NCI-H1105 treated with DMSO at 0.1 percent for 48 hours (cell line): ENCODE data around the gene RNF213.
"Not testable (repeated sequence)": the region's sequence is repeated elsewhere in the genome, so short reads cannot be mapped to it uniquely, and the experiment has no call there.

Source experiments
- DNase-seq: peaks from one replicate; lab custom pipeline; 2025; lab: John Stamatoyannopoulos, UW

RNF213 gene

DNA sequence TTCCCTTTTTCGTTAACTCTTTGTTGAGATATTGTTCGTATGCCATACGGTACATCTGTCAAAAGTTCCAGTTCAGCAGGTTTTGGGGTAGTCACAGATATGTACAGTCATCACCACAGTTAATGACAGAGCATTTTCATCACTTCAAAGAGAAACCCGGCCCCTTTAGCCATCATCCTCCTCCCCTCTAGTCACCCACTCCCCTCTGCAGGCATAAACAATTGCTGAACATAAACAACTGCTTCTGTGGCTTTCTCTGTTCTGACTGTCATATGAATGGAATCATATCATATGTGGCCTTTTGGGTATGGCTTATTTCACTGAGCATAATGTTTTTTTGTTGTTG lies 59.3 kb downstream of the RNF213 start:
- no peak for DNase-seq

GRCh38 chr17:80320496-80320895 lies 59.8 kb downstream of the RNF213 start:
- DNase-seq, result no peak

GRCh38 chr17:80322864-80323263 lies 62.2 kb downstream of the RNF213 start:
- DNase-seq, result no peak

- no peak for DNase-seq
Measured at GRCh38 chr17:80323982-80324381, 63.3 kb downstream of the RNF213 start.

GRCh38 chr17:80327518-80327917 lies 66.9 kb downstream of the RNF213 start:
- no peak for DNase-seq

- DNase-seq, result no peak
Measured at GRCh38 chr17:80328634-80329380, 68.2 kb downstream of the RNF213 start.

DNA sequence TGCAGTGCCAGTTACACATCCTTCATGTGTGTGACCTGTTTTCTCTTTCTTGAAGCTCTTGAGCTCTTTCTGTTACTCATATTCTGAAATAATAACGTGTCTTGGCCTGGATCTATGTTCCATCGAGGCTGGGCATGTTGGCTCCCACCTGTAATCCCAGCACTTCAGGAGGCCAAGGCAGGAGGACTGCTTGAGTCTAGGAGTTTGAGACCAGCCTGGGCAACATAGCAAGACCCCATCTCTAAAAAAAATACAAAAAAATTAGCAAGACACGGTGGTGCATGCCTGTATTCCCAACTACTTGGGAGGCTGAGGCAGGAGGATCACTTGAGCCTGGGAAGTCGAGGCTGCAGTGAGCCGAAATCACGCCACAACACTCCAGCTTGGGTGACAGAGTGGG lies 68.8 kb downstream of the RNF213 start:
- DNase-seq, result not testable (repeated sequence)

DNA sequence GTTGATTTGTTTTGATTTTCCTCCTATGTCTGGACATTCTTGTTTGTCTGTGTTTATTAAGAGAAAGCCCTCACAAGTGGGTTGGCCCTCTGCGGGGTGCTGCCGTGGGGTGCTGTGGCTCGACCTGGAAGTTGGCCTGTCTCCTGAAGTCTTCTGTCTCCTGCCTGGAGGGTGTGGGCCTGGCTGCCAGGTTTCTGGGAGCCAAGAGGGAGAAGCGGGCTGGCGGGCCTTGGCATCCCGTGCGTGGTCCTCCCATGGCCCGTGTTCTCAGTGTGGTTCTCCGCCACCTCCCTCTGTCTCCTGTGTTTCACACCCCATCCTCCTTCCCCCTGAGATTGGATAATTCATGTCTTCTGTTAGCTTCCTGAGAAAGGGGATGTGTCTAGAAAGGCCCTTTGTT lies 69.6 kb downstream of the RNF213 start:
- no peak for DNase-seq

- DNase-seq, result not testable (repeated sequence)
Measured at GRCh38 chr17:80330938-80331337, 70.3 kb downstream of the RNF213 start.

DNA sequence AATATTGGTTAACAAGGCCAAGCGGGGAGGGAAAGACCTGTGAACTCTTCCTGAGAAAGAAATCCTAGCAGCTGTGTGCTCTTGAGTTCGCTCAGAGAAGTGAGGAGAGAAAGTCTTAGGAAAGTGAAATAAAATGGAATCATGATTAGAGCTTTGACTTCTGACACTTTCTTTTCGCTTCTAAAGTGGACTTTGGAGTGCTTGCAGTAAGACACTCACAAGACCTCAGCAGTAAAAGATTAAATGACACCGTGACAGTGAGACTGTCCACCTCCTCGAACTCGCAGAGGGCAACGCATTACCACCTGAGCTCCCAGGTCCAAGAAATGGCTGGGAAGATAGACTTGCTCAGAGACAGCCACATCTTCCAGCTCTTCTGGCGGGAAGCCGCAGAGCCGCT lies 71.2 kb downstream of the RNF213 start:
- no peak for DNase-seq

DNA sequence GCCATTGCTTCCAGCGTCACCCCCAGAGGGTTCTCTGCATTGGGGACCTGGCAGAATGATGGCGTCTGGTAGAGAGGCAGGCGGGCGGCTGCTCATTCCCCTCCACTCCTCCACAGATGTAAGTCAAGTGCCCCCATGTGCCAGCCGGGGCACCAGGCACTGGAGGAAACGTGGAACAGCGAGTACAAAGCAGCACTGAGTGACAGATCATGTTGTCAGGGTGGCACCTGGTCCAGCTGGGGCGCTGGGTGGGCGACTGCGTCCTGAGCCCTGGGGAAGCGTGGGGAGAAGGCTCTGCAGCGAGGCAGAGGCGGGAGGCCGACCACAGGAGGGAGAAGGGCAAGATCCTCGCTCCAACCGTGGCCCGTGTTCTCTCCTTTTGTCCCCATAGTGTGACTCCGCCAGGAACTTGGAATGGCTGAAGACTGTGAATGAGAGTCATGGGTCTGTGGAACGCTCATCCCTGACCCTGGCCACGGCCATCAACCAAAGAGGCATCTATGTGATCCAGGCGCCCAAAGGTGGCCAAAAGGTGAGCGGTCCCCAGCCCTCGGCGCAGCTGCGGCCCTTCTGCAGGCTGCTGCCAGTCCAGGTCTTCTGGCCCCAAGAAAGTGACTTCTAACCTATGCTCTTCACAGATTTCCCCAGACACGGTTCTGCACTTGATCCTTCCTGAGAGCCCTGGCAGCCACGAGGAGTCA lies 76.7 kb downstream of the RNF213 start:
- no peak for DNase-seq

DNA sequence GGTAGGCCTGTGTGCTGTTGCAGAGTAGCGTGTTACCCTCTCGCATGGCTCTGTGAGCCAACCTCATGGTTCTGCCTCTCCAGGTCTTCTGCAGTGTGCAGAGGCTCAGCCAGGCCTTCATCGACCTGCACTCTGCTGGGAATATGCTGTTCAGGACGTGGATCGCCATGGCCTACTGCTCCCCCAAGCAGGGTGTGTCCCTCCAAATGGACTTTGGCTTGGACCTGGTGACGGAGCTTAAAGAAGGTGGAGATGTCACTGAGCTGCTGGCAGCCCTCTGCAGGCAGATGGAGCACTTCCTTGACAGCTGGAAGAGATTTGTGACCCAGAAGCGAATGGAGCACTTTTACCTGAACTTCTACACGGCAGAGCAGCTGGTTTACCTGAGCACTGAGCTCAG lies 78.5 kb downstream of the RNF213 start:
- DNase-seq, result no peak

DNA sequence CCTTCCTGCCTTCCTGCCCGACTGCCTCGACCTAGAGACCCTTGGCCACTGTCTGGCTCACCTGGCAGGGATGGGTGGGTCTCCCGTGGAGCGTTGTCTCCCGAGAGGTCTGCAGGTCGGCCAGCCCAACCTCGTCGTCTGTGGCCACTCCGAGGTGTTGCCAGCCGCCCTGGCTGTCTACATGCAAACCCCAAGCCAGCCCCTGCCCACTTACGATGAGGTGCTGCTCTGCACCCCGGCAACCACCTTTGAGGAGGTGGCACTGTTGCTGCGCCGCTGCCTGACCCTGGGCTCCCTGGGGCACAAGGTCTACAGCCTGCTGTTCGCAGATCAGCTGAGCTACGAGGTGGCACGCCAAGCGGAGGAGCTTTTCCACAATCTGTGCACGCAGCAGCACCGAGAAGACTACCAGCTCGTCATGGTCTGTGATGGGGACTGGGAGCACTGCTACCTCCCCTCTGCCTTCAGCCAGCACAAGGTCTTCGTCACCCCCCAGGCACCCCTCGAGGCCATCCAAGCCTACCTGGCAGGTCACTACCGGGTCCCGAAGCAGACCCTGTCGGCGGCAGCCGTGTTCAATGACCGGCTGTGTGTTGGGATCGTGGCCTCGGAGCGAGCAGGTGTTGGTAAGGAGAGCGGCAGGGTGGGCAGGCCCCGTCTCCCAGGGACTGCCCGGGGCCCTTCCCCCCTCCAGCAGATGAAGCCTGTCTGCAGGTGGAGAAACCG lies 79.2 kb downstream of the RNF213 start:
- no peak for DNase-seq

- no peak for DNase-seq
Measured at GRCh38 chr17:80345321-80345720, 84.7 kb downstream of the RNF213 start.

GRCh38 chr17:80345841-80346497 lies 85.3 kb downstream of the RNF213 start:
- DNase-seq, result no peak

DNA sequence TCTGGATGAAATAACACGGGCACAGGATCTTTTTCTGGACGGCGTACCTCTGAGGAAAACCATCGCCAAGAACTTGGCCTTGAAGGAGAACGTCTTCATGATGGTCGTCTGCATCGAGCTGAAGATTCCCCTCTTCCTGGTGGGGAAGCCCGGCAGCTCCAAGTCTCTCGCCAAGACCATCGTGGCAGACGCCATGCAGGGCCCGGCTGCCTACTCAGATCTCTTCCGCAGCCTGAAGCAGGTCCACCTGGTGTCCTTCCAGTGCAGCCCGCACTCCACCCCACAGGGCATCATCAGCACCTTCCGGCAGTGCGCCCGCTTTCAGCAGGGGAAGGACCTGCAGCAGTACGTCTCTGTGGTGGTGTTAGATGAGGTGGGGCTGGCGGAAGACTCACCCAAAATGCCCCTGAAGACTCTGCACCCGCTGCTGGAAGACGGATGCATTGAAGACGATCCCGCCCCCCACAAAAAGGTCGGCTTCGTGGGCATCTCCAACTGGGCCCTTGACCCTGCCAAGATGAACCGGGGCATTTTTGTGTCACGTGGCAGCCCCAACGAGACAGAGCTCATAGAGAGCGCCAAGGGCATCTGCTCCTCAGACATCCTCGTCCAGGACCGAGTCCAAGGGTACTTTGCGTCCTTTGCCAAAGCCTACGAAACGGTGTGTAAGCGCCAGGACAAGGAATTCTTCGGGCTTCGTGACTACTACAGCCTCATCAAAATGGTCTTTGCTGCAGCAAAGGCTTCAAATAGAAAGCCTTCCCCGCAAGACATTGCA lies 86.0 kb downstream of the RNF213 start:
- DNase-seq, result no peak

GRCh38 chr17:80347536-80347935 lies 86.9 kb downstream of the RNF213 start:
- DNase-seq, result no peak

GRCh38 chr17:80347948-80348351 lies 87.3 kb downstream of the RNF213 start:
- no peak for DNase-seq

- DNase-seq, result no peak
Measured at GRCh38 chr17:80348551-80349150, 88.0 kb downstream of the RNF213 start.

GRCh38 chr17:80349151-80349651 lies 88.5 kb downstream of the RNF213 start:
- no peak for DNase-seq

DNA sequence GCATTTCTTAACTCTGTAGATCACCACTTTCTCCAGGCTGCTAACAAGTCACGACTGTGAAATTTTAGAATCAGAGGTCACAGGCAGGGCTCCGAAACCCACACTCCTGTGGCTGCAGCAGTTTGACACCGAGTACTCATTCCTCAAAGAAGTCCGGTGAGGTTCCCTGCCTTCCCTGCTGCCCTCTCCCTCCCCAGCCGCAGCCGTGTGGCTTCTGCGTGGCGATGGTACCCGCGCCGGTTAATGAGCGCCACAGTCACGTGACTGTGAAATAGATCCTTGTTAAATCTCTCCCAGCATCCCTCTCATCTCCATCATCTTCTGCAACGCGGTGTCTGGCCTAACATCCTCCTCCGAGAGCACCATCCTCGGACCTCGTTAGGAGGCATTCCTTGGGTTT lies 89.1 kb downstream of the RNF213 start:
- DNase-seq, result no peak
